ENCODE measurements around the gene HEMGN.
"Not testable (repeated sequence)": the region's sequence is repeated elsewhere in the genome, so short reads cannot be mapped to it uniquely, and the experiment has no call there.

HEMGN gene

GRCh38 chr9:97959585-97959984 is 21.6 kb upstream of the HEMGN start:
- no peak for DNase-seq (ENCODE audit: extremely low spot score)
- POLR2A ChIA-PET = interaction anchor here (1.2 kb wide), 1 partner anchor 24 kb away, joined by 3 read pairs; the partner anchor contains the start of gene ANP32B
- no peak for TF ChIP-seq LEF1 (IDR thresholded peaks at IDR 0.05; ENCODE audit: borderline replicate concordance)
- TF ChIP-seq TARDBP (IDR thresholded peaks at IDR 0.05) = no peak
- no peak for TF ChIP-seq L3MBTL2 (conservative IDR thresholded peaks at IDR 0.05)
- no peak for TF ChIP-seq FOXA1 (IDR thresholded peaks at IDR 0.05)
- TF ChIP-seq CTBP1 (IDR thresholded peaks at IDR 0.05; ENCODE audit: borderline replicate concordance) = no peak
- TF ChIP-seq SUZ12 (IDR thresholded peaks at IDR 0.05) = no peak
- no peak for TF ChIP-seq BHLHE40 (IDR thresholded peaks at IDR 0.05; ENCODE audit: borderline replicate concordance)
- no peak for TF ChIP-seq NFRKB (IDR thresholded peaks at IDR 0.05)
- TF ChIP-seq ARNT (IDR thresholded peaks at IDR 0.05) = no peak
- CTCF ChIA-PET = interaction anchor here (1.2 kb wide), 1 partner anchor 69 kb away, joined by 3 read pairs; no protein-coding TSS in a partner anchor

GRCh38 chr9:97958812-97959511 is 21.0 kb upstream of the HEMGN start:
- no peak for TF ChIP-seq NFRKB (IDR thresholded peaks at IDR 0.05)
- no peak for TF ChIP-seq HDGF (IDR thresholded peaks at IDR 0.05; ENCODE audit: borderline replicate concordance)
- POLR2A ChIA-PET = interaction anchor here (1.2 kb wide), 1 partner anchor 24 kb away, joined by 3 read pairs; the partner anchor contains the start of gene ANP32B
- no peak for DNase-seq (ENCODE audit: extremely low spot score)
- CTCF ChIA-PET = interaction anchor here (0.5 to 1.2 kb wide), 2 partner anchors 69 to 245 kb away, joined by 3 read pairs; no protein-coding TSS in a partner anchor

GRCh38 chr9:97956331-97956730 is 18.4 kb upstream of the HEMGN start:
- ChIA-PET POLR2A (no interaction called here), CTCF (interaction anchor here (1.4 kb wide), 1 partner anchor 27 kb away, joined by 3 read pairs; no protein-coding TSS in a partner anchor)
- TF ChIP-seq FOXK2 (IDR thresholded peaks at IDR 0.05) = no peak
- TF ChIP-seq LEF1 (IDR thresholded peaks at IDR 0.05; ENCODE audit: borderline replicate concordance) = no peak
- no peak for TF ChIP-seq HDGF (IDR thresholded peaks at IDR 0.05; ENCODE audit: borderline replicate concordance)
- no peak for TF ChIP-seq TARDBP (IDR thresholded peaks at IDR 0.05)
- no peak for TF ChIP-seq SP1 (IDR thresholded peaks at IDR 0.05)
- no peak for TF ChIP-seq FOXM1 (IDR thresholded peaks at IDR 0.05; ENCODE audit: borderline replicate concordance)
- TF ChIP-seq L3MBTL2 (conservative IDR thresholded peaks at IDR 0.05) = no peak
- TF ChIP-seq CTBP1 (IDR thresholded peaks at IDR 0.05; ENCODE audit: borderline replicate concordance) = no peak
- TF ChIP-seq ZNF384 (IDR thresholded peaks at IDR 0.05) = no peak
- TF ChIP-seq FOXA1 (IDR thresholded peaks at IDR 0.05) = no peak
- TF ChIP-seq SUZ12 (IDR thresholded peaks at IDR 0.05) = no peak
- no peak for TF ChIP-seq NFRKB (IDR thresholded peaks at IDR 0.05)
- no peak for TF ChIP-seq PKNOX1 (IDR thresholded peaks at IDR 0.05)
- no peak for TF ChIP-seq ARNT (IDR thresholded peaks at IDR 0.05)
- DNase-seq (ENCODE audit: extremely low spot score) = no peak

GRCh38 chr9:97954550-97954989 is 16.6 kb upstream of the HEMGN start:
- POLR2A ChIA-PET = no interaction called here
- CTCF ChIA-PET = interaction anchor here (1.2 kb wide), 1 partner anchor 10 kb away, joined by 3 read pairs; no protein-coding TSS in a partner anchor
- peak; percentile 72 for DNase-seq (ENCODE audit: extremely low spot score)
- TF ChIP-seq SUZ12 (IDR thresholded peaks at IDR 0.05) (no peak), ARNT (IDR thresholded peaks at IDR 0.05) (no peak), BHLHE40 (IDR thresholded peaks at IDR 0.05; ENCODE audit: borderline replicate concordance) (no peak), PKNOX1 (IDR thresholded peaks at IDR 0.05) (peak; percentile 21; the same call in 1 of the 2 replicates), CTBP1 (IDR thresholded peaks at IDR 0.05; ENCODE audit: borderline replicate concordance) (no peak)

GRCh38 chr9:97950873-97951272 is 12.9 kb upstream of the HEMGN start:
- POLR2A ChIA-PET; CTCF ChIA-PET; DNase-seq (ENCODE audit: extremely low spot score): not testable (repeated sequence)

GRCh38 chr9:97947094-97947493 is 9.1 kb upstream of the HEMGN start:
- POLR2A ChIA-PET; DNase-seq (ENCODE audit: extremely low spot score): not testable (repeated sequence)
- CTCF ChIA-PET = interaction anchor here (0.6 kb wide), 1 partner anchor 832 kb away, joined by 4 read pairs; no protein-coding TSS in a partner anchor

- DNase-seq (ENCODE audit: extremely low spot score); POLR2A ChIA-PET; CTCF ChIA-PET: not testable (repeated sequence)
Observed at GRCh38 chr9:97945470-97945869, 7.5 kb upstream of the HEMGN start.

- POLR2A ChIA-PET = no interaction called here
- no peak for DNase-seq (ENCODE audit: extremely low spot score)
- TF ChIP-seq L3MBTL2 (conservative IDR thresholded peaks at IDR 0.05) = no peak
- no peak for TF ChIP-seq NFRKB (IDR thresholded peaks at IDR 0.05)
- TF ChIP-seq HDGF (IDR thresholded peaks at IDR 0.05; ENCODE audit: borderline replicate concordance) = no peak
- TF ChIP-seq SUZ12 (IDR thresholded peaks at IDR 0.05) = no peak
- TF ChIP-seq TARDBP (IDR thresholded peaks at IDR 0.05) = no peak
- no peak for TF ChIP-seq FOXM1 (IDR thresholded peaks at IDR 0.05; ENCODE audit: borderline replicate concordance)
- no peak for TF ChIP-seq ARNT (IDR thresholded peaks at IDR 0.05)
- no peak for TF ChIP-seq SP1 (IDR thresholded peaks at IDR 0.05)
- TF ChIP-seq FOXK2 (IDR thresholded peaks at IDR 0.05) = no peak
- TF ChIP-seq BHLHE40 (IDR thresholded peaks at IDR 0.05; ENCODE audit: borderline replicate concordance) = no peak
- TF ChIP-seq ELF4 (IDR thresholded peaks at IDR 0.05) = no peak
- no peak for TF ChIP-seq LEF1 (IDR thresholded peaks at IDR 0.05; ENCODE audit: borderline replicate concordance)
- no peak for TF ChIP-seq FOXA1 (IDR thresholded peaks at IDR 0.05)
- TF ChIP-seq PKNOX1 (IDR thresholded peaks at IDR 0.05) = no peak
- no peak for TF ChIP-seq CTBP1 (IDR thresholded peaks at IDR 0.05; ENCODE audit: borderline replicate concordance)
- no peak for TF ChIP-seq ZNF384 (IDR thresholded peaks at IDR 0.05)
- CTCF ChIA-PET = no interaction called here
Observed at GRCh38 chr9:97944612-97945011, 6.6 kb upstream of the HEMGN start.

All from HEK293T (cell line).